ENCODE results near the gene AFAP1L1. TPM values are rescaled to one million over a fixed set of nuclear protein-coding genes. Genes with fewer than 3 reads are reported as not detected.
A peak's percentile ranks its signal among the peaks of the same experiment; 100 is the strongest.

AFAP1L1 gene
- total and polyA plus RNA-seq, 3 donors from 2014 or later: 10.4 to 12.6 (median 11.9) TPM

- no peak for DNase-seq
- TF ChIP-seq CTCF (IDR thresholded peaks at IDR 0.05) (no peak), POLR2A (IDR thresholded peaks at IDR 0.05) (no peak)
- intact Hi-C loops (cut with DNase I; ENCODE audit: low total_unique reads): no loop called here
- Histone ChIP-seq H3K27ac (no peak overlapping the region), H3K9me3 (no peaks in the 10 kb centered on the region), H3K4me1 (peaks cover 6% of the 10 kb centered on the region), H3K4me3 (no peak overlapping the region), H3K36me3 (ENCODE audit: low read depth, missing control alignments) (no peaks in the 10 kb centered on the region), H3K27me3 (no peaks in the 10 kb centered on the region)
- WGBS, 2 donors: 71% methylated on average over 9 to 10 of the region's 10 CpGs
These were observed 23.5 kb downstream of the AFAP1L1 start for GRCh38 chr5:149294872-149295829.

- DNase-seq: no peak
- Histone ChIP-seq H3K9me3 (no peaks in the 10 kb centered on the region), H3K27ac (no peak overlapping the region), H3K36me3 (ENCODE audit: low read depth, missing control alignments) (no peaks in the 10 kb centered on the region), H3K4me1 (peaks cover 6% of the 10 kb centered on the region), H3K4me3 (no peak overlapping the region), H3K27me3 (no peaks in the 10 kb centered on the region)
- intact Hi-C loops (cut with DNase I; ENCODE audit: low total_unique reads): no loop called here
- TF ChIP-seq POLR2A (IDR thresholded peaks at IDR 0.05): no peak
- no peak for TF ChIP-seq CTCF (IDR thresholded peaks at IDR 0.05)
- WGBS, 2 donors: 74 to 89% methylated on average over 3 to 5 of the region's 5 CpGs
These were observed 25.8 kb downstream of the AFAP1L1 start for GRCh38 chr5:149297340-149298025.

- WGBS, 2 donors: 53 to 64% methylated on average over 1 of the region's 1 CpG
- TF ChIP-seq CTCF (IDR thresholded peaks at IDR 0.05) (no peak), POLR2A (IDR thresholded peaks at IDR 0.05) (no peak)
- H3K27me3 ChIP-seq: no peaks in the 10 kb centered on the region
These were observed 26.5 kb downstream of the AFAP1L1 start for GRCh38 chr5:149298163-149298562.

GRCh38 chr5:149298842-149299404, 27.3 kb downstream of the AFAP1L1 start:
- DNase-seq: no peak
- Histone ChIP-seq H3K9me3 (no peaks in the 10 kb centered on the region), H3K36me3 (ENCODE audit: low read depth, missing control alignments) (no peaks in the 10 kb centered on the region), H3K27me3 (no peaks in the 10 kb centered on the region), H3K4me3 (no peak overlapping the region), H3K4me1 (peaks cover 6% of the 10 kb centered on the region), H3K27ac (peak overlapping the region in 1 of 2 donors; percentile 60)
- intact Hi-C loops (cut with DNase I; ENCODE audit: low total_unique reads): no loop called here
- TF ChIP-seq POLR2A (IDR thresholded peaks at IDR 0.05) (no peak), CTCF (IDR thresholded peaks at IDR 0.05) (no peak)
- WGBS, 2 donors: 37 to 59% methylated on average over 6 to 11 of the region's 11 CpGs

More at GRCh38 chr5:149298163-149298562, 26.5 kb downstream of the AFAP1L1 start:
- DNase-seq: no peak
- Histone ChIP-seq H3K27ac (peak overlapping the region in 1 of 2 donors; percentile 60), H3K4me1 (peaks cover 6% of the 10 kb centered on the region), H3K36me3 (ENCODE audit: low read depth, missing control alignments) (no peaks in the 10 kb centered on the region), H3K9me3 (no peaks in the 10 kb centered on the region), H3K4me3 (no peak overlapping the region)
- intact Hi-C loops (cut with DNase I; ENCODE audit: low total_unique reads): no loop called here
